ENCODE measurements around the gene GNB3. TPM values are rescaled to one million over a fixed set of nuclear protein-coding genes. Genes with fewer than 3 reads are reported as not detected.

Gene GNB3
- total and polyA plus RNA-seq, 9 of the 15 experiments (the other 6 are each of a cell fraction or from before 2014, with no cell fraction given): 1.4 to 5.8 (median 2.0) TPM

- CTCF ChIA-PET (ENCODE audit: low intra/inter-chr PET ratio): no interaction called here
- intact Hi-C loops (cut with micrococcal nuclease): no loop called here
Measured at GRCh38 chr12:6834873-6835272, 5.9 kb upstream of the GNB3 start.

More at GRCh38 chr12:6834873-6835272, 5.9 kb upstream of the GNB3 start:
- peaks cover 1 to 29% of the 10 kb centered on the region in 2 experiments; a peak in 4 of 5 replicates for H3K4me1 ChIP-seq (replicated peaks in 1 of 2; ENCODE audit: control insufficient read depth in 2 of 2, insufficient read depth in 2 of 2, low read length in 2 of 2)
- ATAC-seq: 0 out of 3 replicates have a peak, but pooled peaks have one; percentile 45
- TF ChIP-seq SLC30A9 (CRISPR knock-in tag; IDR thresholded peaks at IDR 0.05) (no peak), ZHX1 (conservative IDR thresholded peaks at IDR 0.05; ENCODE audit: low read length) (no peak), FOXA1 (IDR thresholded peaks at IDR 0.05; ENCODE audit: borderline replicate concordance) (no peak), POLR3G (IDR thresholded peaks at IDR 0.05; ENCODE audit: extremely low read depth, insufficient read length, insufficient replicate concordance) (no peak), OTX1 (CRISPR knock-in tag; IDR thresholded peaks at IDR 0.05) (no peak), TCF7 (IDR thresholded peaks at IDR 0.05; ENCODE audit: borderline replicate concordance) (no peak), RBM14 (IDR thresholded peaks at IDR 0.05; ENCODE audit: borderline replicate concordance, insufficient read depth, low read depth, low read length) (no peak), BACH1 (tag; IDR thresholded peaks at IDR 0.05) (no peak), HDAC1 (IDR thresholded peaks at IDR 0.05) (no peak), COPS2 (conservative IDR thresholded peaks at IDR 0.05) (no peak), ZNF561 (CRISPR knock-in tag; conservative IDR thresholded peaks at IDR 0.05) (no peak), L3MBTL2 (IDR thresholded peaks at IDR 0.05) (no peak), CSDE1 (IDR thresholded peaks at IDR 0.05) (no peak)
- 61% methylated on average over 5 of the region's 5 CpGs for WGBS (ENCODE audit: insufficient coverage, low coverage, missing lambda C conversion rate)
- no peak for DNase-seq (ENCODE audit: extremely low read depth in 1 of 4, low spot score in 3 of 4)
- no peak overlapping the region for H3K9ac ChIP-seq (ENCODE audit: insufficient read depth in 1 of 2, low read depth in 2 of 2, low read length in 2 of 2)
- H3K36me3 ChIP-seq (ENCODE audit: control insufficient read depth, insufficient read depth, low read length): peaks cover 70% of the 10 kb centered on the region; the same call in 2 of the 3 replicates
- H3K27ac ChIP-seq (ENCODE audit: extremely low read depth, low read depth, low read length): no peak overlapping the region
- no peaks in the 10 kb centered on the region for H3K27me3 ChIP-seq (ENCODE audit: control insufficient read depth in 2 of 2, insufficient read depth in 2 of 2, low read length in 2 of 2)
- H3K9me3 ChIP-seq (replicated peaks; ENCODE audit: control insufficient read depth, insufficient read depth, low read depth, low read length): no peaks in the 10 kb centered on the region
- H3K79me2 ChIP-seq (ENCODE audit: control insufficient read depth, insufficient read depth, low read length): peaks cover 4% of the 10 kb centered on the region; the same call in 1 of the 3 replicates
- POLR2A ChIA-PET: interaction anchor here (0.6 to 3.9 kb wide), 9 partner anchors 9 to 111 kb away, joined by 3 to 24 read pairs (median 3); partner anchors contain the start of genes COPS7A, SPSB2, TPI1 and USP5
- no peak for FAIRE-seq
- no peak overlapping the region for H3K4me3 ChIP-seq
- no peak overlapping the region for H3K4me2 ChIP-seq (ENCODE audit: insufficient read depth, low read length)
- BruUV-seq (replicated peaks): no TSS peak
- no peaks in the 10 kb centered on the region; the same call in 1 of the 2 replicates for H4K20me1 ChIP-seq (replicated peaks; ENCODE audit: control insufficient read depth, insufficient read depth, low read length)
- in situ Hi-C loops (cut with MboI): no loop called here
- no peak overlapping the region for H2AFZ ChIP-seq (ENCODE audit: low read depth, low read length)
- H3K9me1 ChIP-seq (ENCODE audit: control insufficient read depth, insufficient read depth, low read length): no peaks in the 10 kb centered on the region

All from K562 (cell line).